ENCODE measurements around the gene BIN2.
"Not testable (repeated sequence)": the region's sequence is repeated elsewhere in the genome, so short reads cannot be mapped to it uniquely, and the experiment has no call there.

The BIN2 gene

DNA sequence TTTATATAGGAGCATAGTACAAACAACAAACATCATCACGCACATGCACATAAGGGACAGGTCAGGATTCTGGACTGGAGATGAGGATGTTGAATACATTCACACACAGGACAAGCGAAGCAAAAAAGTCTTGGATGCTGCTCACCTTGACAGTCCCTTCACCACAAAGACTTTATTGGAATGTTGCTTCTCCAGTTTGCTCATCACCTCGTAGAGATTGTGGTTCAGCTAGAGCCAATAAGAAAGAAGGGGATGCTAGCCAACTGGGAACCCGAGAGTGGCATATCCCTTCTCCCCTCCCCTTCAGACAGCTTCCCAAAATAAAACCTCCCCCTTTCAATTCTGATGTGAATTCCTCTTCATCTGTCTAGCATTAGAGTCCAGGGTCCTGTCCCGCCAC, 28.3 kb downstream of the BIN2 start:
- DNase-seq = no peak
- TF ChIP-seq EZH2 (optimal IDR thresholded peaks at IDR 0.05; ENCODE audit: low read depth, low read length) (no peak), EZH2phosphoT487 (IDR thresholded peaks at IDR 0.05; ENCODE audit: low read length) (no peak)
- TF ChIP-seq, protein P1, sequence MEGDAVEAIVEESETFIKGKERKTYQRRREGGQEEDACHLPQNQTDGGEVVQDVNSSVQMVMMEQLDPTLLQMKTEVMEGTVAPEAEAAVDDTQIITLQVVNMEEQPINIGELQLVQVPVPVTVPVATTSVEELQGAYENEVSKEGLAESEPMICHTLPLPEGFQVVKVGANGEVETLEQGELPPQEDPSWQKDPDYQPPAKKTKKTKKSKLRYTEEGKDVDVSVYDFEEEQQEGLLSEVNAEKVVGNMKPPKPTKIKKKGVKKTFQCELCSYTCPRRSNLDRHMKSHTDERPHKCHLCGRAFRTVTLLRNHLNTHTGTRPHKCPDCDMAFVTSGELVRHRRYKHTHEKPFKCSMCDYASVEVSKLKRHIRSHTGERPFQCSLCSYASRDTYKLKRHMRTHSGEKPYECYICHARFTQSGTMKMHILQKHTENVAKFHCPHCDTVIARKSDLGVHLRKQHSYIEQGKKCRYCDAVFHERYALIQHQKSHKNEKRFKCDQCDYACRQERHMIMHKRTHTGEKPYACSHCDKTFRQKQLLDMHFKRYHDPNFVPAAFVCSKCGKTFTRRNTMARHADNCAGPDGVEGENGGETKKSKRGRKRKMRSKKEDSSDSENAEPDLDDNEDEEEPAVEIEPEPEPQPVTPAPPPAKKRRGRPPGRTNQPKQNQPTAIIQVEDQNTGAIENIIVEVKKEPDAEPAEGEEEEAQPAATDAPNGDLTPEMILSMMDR (IDR thresholded peaks at IDR 0.05; ENCODE audit: low read length) = no peak

DNA sequence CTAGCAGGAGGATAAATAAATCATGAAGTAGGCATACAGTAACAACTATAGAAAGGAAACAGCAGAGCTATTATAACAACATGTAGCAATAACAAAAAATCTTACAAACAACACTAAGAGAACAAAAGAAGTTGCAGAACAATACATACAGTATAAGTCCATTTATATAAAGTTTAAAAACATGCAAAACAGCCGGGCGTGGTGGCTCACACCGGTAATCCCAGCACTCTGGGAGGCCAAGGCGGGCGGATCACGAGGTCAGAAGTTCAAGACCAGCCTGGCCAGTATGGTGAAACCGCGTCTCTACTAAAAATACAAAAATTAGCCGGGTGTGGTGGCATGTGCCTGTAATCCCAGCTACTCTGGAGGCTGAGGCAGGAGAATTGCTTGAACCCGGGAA, 29.9 kb downstream of the BIN2 start:
- not testable (repeated sequence) for H4K20me1 ChIP-seq (ENCODE audit: insufficient read depth, low read length); H3K9me3 ChIP-seq (replicated peaks; ENCODE audit: insufficient read depth, low read length); H3K79me2 ChIP-seq (ENCODE audit: low read length); DNase-seq; H3K9me2 ChIP-seq (replicated peaks; ENCODE audit: insufficient read depth, low read length); H3F3A ChIP-seq (ENCODE audit: insufficient read depth, low read length); H3K4me3 ChIP-seq (ENCODE audit: low read length); H2AFZ ChIP-seq (ENCODE audit: low read length); H3K27me3 ChIP-seq (replicated peaks; ENCODE audit: insufficient read depth, low read length); H3K9ac ChIP-seq (ENCODE audit: low read length); H3K27ac ChIP-seq (ENCODE audit: low read length); H3K4me2 ChIP-seq (ENCODE audit: low read depth, low read length); H3K4me1 ChIP-seq (ENCODE audit: low read length)
- H3K36me3 ChIP-seq (replicated peaks; ENCODE audit: insufficient read depth, low read length) = peaks cover 13% of the 10 kb centered on the region

More for the DNA sequence above, 28.3 kb downstream of the BIN2 start:
- H3F3A ChIP-seq (ENCODE audit: insufficient read depth, low read length) = no peaks in the 10 kb centered on the region
- no peaks in the 10 kb centered on the region; the same call in 1 of the 2 replicates for H3K79me2 ChIP-seq (ENCODE audit: low read length)
- no peak overlapping the region for H3K9ac ChIP-seq (ENCODE audit: low read length)
- H3K27ac ChIP-seq (ENCODE audit: low read length) = no peak overlapping the region
- no peak overlapping the region for H3K4me3 ChIP-seq (ENCODE audit: low read length)
- H3K9me3 ChIP-seq (replicated peaks; ENCODE audit: insufficient read depth, low read length) = no peaks in the 10 kb centered on the region
- no peak overlapping the region for H3K4me2 ChIP-seq (ENCODE audit: low read depth, low read length)
- H3K36me3 ChIP-seq (replicated peaks; ENCODE audit: insufficient read depth, low read length) = peaks cover 21% of the 10 kb centered on the region
- H3K4me1 ChIP-seq (ENCODE audit: low read length) = no peaks in the 10 kb centered on the region
- H2AFZ ChIP-seq (ENCODE audit: low read length) = no peak overlapping the region
- H4K20me1 ChIP-seq (ENCODE audit: insufficient read depth, low read length) = no peaks in the 10 kb centered on the region
- H3K9me2 ChIP-seq (replicated peaks; ENCODE audit: insufficient read depth, low read length) = no peaks in the 10 kb centered on the region
- H3K27me3 ChIP-seq (replicated peaks; ENCODE audit: insufficient read depth, low read length) = no peaks in the 10 kb centered on the region

DNA sequence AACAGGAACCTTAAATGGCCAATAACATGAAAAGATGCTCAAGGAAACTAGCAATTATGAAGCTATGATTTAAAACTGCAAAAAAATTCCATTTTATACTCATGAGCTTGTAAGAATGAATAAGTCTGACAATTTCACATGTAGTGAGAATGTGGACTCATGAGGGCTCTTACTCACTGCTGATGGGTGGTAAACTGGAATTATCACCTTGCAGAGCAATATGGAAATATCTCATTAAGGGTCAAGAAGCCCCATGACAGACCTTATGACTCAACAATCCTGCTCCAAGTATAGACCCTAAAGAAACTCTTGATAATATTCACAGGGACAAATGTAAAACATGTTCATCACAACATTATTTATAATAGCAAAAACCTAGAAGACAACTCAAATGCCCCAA, 30.3 kb downstream of the BIN2 start:
- Histone ChIP-seq H3K4me2 (ENCODE audit: low read depth, low read length) (no peak overlapping the region), H4K20me1 (ENCODE audit: insufficient read depth, low read length) (no peaks in the 10 kb centered on the region), H3K9me2 (replicated peaks; ENCODE audit: insufficient read depth, low read length) (no peaks in the 10 kb centered on the region), H3K9ac (ENCODE audit: low read length) (no peak overlapping the region), H3K27me3 (replicated peaks; ENCODE audit: insufficient read depth, low read length) (no peaks in the 10 kb centered on the region), H3K4me3 (ENCODE audit: low read length) (no peak overlapping the region), H3K79me2 (ENCODE audit: low read length) (no peaks in the 10 kb centered on the region; the same call in 1 of the 2 replicates), H2AFZ (ENCODE audit: low read length) (no peak overlapping the region), H3K9me3 (replicated peaks; ENCODE audit: insufficient read depth, low read length) (no peaks in the 10 kb centered on the region), H3K4me1 (ENCODE audit: low read length) (no peaks in the 10 kb centered on the region), H3K36me3 (replicated peaks; ENCODE audit: insufficient read depth, low read length) (peaks cover 13% of the 10 kb centered on the region), H3K27ac (ENCODE audit: low read length) (no peak overlapping the region), H3F3A (ENCODE audit: insufficient read depth, low read length) (no peaks in the 10 kb centered on the region)
- TF ChIP-seq, protein P1 (IDR thresholded peaks at IDR 0.05; ENCODE audit: low read length) = no peak
- no peak for TF ChIP-seq EZH2phosphoT487 (IDR thresholded peaks at IDR 0.05; ENCODE audit: low read length)
- no peak for TF ChIP-seq EZH2 (optimal IDR thresholded peaks at IDR 0.05; ENCODE audit: low read depth, low read length)
- DNase-seq = no peak

DNA sequence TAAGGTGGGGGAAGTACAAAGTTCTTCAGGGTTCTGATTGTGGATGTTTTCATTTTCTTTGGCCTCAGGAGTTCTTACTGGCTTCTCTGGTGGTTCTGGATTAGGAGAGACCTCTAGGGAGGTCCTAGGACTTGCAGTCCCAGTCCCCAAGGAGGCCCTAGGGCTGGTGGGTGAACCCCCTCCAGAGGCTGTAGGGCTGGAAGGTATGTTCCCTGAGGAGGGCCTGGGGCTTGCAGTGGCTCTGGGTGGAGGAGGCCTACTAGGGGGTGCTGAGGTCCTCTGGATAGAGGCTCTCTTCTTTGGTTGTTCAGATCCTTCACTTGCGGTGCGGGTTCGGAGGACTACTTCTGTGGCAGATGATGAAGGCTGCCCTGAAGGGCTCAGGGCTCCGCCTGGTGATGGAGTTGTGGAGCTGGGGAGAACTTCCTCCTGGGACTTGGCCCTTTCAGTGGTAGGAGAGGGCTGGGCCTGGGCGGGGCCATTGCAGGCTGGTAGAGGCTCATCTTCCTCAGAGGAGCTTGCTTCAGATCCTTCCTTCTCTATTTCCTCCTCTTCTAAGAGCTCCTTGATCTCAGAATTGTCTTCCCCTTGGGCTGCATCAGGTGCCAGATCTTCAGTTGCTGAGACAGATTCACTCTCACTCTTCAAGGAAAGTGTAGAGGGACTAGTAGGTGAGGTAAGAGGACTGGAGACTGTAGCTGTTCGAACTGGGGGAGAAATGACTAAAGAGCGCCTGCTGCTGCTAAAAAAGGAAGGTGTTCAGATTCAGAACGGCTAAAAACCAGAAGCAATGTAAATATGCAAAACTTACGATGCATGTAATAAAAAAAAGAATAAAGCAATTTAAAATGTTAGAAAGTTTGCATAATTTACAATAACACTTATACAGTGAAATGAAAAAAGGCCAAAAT, 32.1 kb downstream of the BIN2 start:
- not testable (repeated sequence) for H3K27ac ChIP-seq (ENCODE audit: low read length); H3K9me2 ChIP-seq (replicated peaks; ENCODE audit: insufficient read depth, low read length); H3K4me3 ChIP-seq (ENCODE audit: low read length); H3K4me2 ChIP-seq (ENCODE audit: low read depth, low read length); H2AFZ ChIP-seq (ENCODE audit: low read length); H3K36me3 ChIP-seq (replicated peaks; ENCODE audit: insufficient read depth, low read length); H3F3A ChIP-seq (ENCODE audit: insufficient read depth, low read length); DNase-seq; H3K9me3 ChIP-seq (replicated peaks; ENCODE audit: insufficient read depth, low read length); H4K20me1 ChIP-seq (ENCODE audit: insufficient read depth, low read length); H3K79me2 ChIP-seq (ENCODE audit: low read length); H3K4me1 ChIP-seq (ENCODE audit: low read length); H3K9ac ChIP-seq (ENCODE audit: low read length); H3K27me3 ChIP-seq (replicated peaks; ENCODE audit: insufficient read depth, low read length)

Measured in MM.1S (cell line).